Activated naive CD4-positive, alpha-beta T cell treated with anti-CD3 and anti-CD28 coated beads, Interleukin-2, amount 10 ng/mL, durations not matched to agents 7 days and 5 days (primary cell): Measurements from ENCODE around the gene C1orf226.
"Not testable (repeated sequence)": the region's sequence is repeated elsewhere in the genome, so short reads cannot be mapped to it uniquely, and the experiment has no call there.

Experiments used
- CTCF ChIA-PET: fragments of 350-600 bp; sonication (Branson Sonifier 250); formaldehyde crosslinking; loops from one replicate; lab custom pipeline; 2021; ENCODE audit warnings: antibody characterized with exemption; lab: Charles Lee
- DNase-seq: peaks from one replicate; pipeline ENCODE4 v3.0.0-alpha.2; 2020
- H3K27ac Mint-ChIP-seq: one replicate; pipeline ENCODE4 v1.8.0; 2021; ENCODE audit warnings: mild to moderate bottlenecking, moderate library complexity, mixed read lengths
- H3K27me3 Mint-ChIP-seq: one replicate; pipeline ENCODE4 v1.8.0; 2021; ENCODE audit warnings: mild to moderate bottlenecking, mixed read lengths
- H3K36me3 Mint-ChIP-seq: one replicate; pipeline ENCODE4 v1.8.0; 2021; ENCODE audit warnings: mixed read lengths
- H3K4me1 Mint-ChIP-seq: one replicate; pipeline ENCODE4 v1.8.0; 2021; ENCODE audit warnings: mixed read lengths
- H3K4me3 Mint-ChIP-seq: one replicate; pipeline ENCODE4 v1.8.0; 2021; ENCODE audit warnings: mild to moderate bottlenecking, moderate library complexity, mixed read lengths
- H3K9me3 Mint-ChIP-seq: one replicate; pipeline ENCODE4 v1.8.0; 2021; ENCODE audit warnings: mixed read lengths

Gene C1orf226

DNA sequence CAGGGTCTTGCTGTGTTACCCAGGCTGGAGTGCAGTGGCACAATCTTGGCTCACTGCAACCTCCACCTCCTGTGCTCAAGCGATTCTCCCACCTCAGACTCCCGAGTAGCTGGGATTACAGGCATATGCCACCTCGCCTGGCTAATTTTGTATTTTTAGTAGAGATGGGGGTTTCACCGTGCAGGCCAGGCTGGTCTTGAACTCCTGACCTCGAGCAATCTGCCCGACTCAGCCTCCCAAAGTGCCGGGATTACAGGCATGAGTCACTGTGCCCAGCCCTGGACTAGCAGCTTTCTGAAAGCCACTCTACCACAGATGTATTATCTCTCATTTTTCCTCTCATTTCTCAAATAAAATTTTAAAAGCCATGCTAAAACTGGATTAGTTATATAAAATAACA, 37.1 kb downstream of the C1orf226 start:
- H3K9me3 Mint-ChIP-seq, DNase-seq, H3K27ac Mint-ChIP-seq, CTCF ChIA-PET, H3K4me3 Mint-ChIP-seq, H3K36me3 Mint-ChIP-seq, H3K4me1 Mint-ChIP-seq: not testable (repeated sequence)
- H3K27me3 Mint-ChIP-seq: peaks cover 22% of the 10 kb centered on the region

DNA sequence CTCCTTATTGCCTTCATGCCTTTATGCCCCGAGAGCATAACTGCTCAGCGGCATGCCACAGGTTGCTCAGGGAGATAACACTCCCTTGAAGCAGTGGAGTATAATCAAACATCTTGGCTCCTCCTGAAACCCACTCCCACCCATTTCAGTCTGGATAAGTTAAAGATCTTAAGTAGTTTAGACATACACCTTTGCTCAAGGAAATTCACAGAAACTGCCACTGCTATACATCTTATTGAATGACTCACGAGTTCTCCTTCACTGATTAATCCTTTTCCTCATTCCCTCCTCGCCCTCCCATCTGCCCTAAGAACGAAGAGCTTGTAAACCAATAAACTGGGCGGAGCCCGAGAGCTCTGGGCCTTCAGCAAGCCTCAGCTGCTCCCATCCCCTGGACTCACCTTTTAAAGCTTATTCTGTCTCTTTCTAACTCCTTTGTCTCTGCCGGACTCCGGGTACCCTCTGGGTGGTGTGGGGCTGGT, 38.0 kb downstream of the C1orf226 start:
- DNase-seq, H3K36me3 Mint-ChIP-seq, CTCF ChIA-PET, H3K9me3 Mint-ChIP-seq, H3K27ac Mint-ChIP-seq, H3K4me1 Mint-ChIP-seq, H3K4me3 Mint-ChIP-seq: not testable (repeated sequence)
- peaks cover 22% of the 10 kb centered on the region for H3K27me3 Mint-ChIP-seq

DNA sequence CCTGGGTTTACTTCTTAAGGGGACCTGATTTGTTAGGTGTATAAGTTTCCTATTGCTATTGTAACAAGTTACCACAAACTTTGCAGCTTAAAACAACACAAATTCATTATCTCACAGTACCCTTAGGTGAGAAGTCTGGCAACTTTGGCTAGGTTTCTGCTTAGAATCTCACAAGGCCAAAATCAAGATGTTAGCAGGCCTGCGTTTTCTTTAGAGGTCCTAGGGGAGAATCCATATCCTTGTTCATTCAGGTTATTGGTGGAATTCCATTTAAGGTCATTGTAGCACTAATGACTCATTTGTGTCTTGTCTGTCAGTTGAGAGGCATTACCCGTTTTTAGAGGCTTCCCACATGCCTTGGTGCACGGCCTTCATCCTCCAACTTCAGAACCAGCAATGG, 38.6 kb downstream of the C1orf226 start:
- CTCF ChIA-PET: no interaction called here
- DNase-seq: no peak
- H3K4me3 Mint-ChIP-seq: no peak overlapping the region
- no peaks in the 10 kb centered on the region for H3K36me3 Mint-ChIP-seq
- no peaks in the 10 kb centered on the region for H3K9me3 Mint-ChIP-seq
- no peaks in the 10 kb centered on the region for H3K4me1 Mint-ChIP-seq
- H3K27me3 Mint-ChIP-seq: peaks cover 22% of the 10 kb centered on the region
- no peak overlapping the region for H3K27ac Mint-ChIP-seq

- Mint-ChIP-seq H3K9me3 (no peaks in the 10 kb centered on the region), H3K36me3 (no peaks in the 10 kb centered on the region), H3K27ac (no peak overlapping the region), H3K27me3 (peaks cover 16% of the 10 kb centered on the region), H3K4me3 (no peak overlapping the region), H3K4me1 (no peaks in the 10 kb centered on the region)
- no peak for DNase-seq
- CTCF ChIA-PET: no interaction called here
These were observed 40.0 kb downstream of the C1orf226 start for GRCh38 chr1:162421258-162422164.

GRCh38 chr1:162422662-162423375, 41.3 kb downstream of the C1orf226 start:
- H3K36me3 Mint-ChIP-seq: no peaks in the 10 kb centered on the region
- no peak overlapping the region for H3K27ac Mint-ChIP-seq
- no peak overlapping the region for H3K4me3 Mint-ChIP-seq
- H3K9me3 Mint-ChIP-seq: no peaks in the 10 kb centered on the region
- H3K27me3 Mint-ChIP-seq: peaks cover 13% of the 10 kb centered on the region
- CTCF ChIA-PET: no interaction called here
- DNase-seq: no peak
- no peaks in the 10 kb centered on the region for H3K4me1 Mint-ChIP-seq

GRCh38 chr1:162430583-162430982, 49.1 kb downstream of the C1orf226 start:
- Mint-ChIP-seq H3K36me3 (no peaks in the 10 kb centered on the region), H3K4me3 (no peak overlapping the region)

DNA sequence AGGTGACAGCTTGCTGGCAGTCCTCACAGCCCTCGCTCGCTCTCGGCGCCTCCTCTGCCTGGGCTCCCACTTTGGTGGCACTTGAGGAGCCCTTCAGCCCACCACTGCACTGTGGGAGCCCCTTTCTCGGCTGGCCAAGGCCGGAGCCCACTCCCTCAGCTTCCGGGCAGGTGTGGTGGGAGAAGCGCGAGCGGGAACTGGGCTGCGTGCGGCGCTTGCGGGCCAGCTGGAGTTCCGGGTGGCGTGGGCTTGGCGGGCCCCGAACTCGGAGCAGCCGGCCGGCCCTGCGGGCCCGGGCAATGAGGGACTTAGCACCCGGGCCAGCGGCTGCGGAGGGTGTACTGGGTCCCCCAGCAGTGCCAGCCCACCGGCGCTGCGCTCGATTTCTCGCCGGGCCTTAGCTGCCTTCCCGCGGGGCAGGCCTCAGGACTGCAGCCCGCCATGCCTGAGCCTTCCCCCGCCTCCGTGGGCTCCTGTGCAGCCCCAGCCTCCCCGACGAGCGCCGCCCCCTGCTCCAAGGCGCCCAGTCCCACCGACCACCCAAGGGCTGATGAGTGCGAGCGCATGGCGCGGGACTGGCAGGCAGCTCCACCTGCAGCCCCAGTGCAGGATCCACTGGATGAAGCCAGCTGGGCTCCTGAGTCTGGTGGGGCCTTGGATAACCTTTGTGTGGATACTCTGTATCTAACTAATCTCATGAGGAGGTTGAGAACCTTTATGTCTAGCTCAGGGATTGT, 51.6 kb downstream of the C1orf226 start:
- H3K4me3 Mint-ChIP-seq, H3K9me3 Mint-ChIP-seq, H3K36me3 Mint-ChIP-seq, H3K27ac Mint-ChIP-seq, H3K4me1 Mint-ChIP-seq, H3K27me3 Mint-ChIP-seq, CTCF ChIA-PET, DNase-seq: not testable (repeated sequence)

More at GRCh38 chr1:162430583-162430982, 49.1 kb downstream of the C1orf226 start:
- no peak for DNase-seq
- CTCF ChIA-PET: no interaction called here
- Mint-ChIP-seq H3K9me3 (no peaks in the 10 kb centered on the region), H3K27ac (no peak overlapping the region), H3K4me1 (no peaks in the 10 kb centered on the region), H3K27me3 (no peaks in the 10 kb centered on the region)
